Measurements from ENCODE around the gene CFDP1.

CFDP1 gene

GRCh38 chr16:75263963-75264445 is 169.3 kb downstream of the CFDP1 start:
- DNase-seq, result no peak

GRCh38 chr16:75263291-75263962 is 169.9 kb downstream of the CFDP1 start:
- DNase-seq, result no peak

GRCh38 chr16:75262800-75263127 is 170.5 kb downstream of the CFDP1 start:
- no peak for DNase-seq

- no peak for DNase-seq
Measured at GRCh38 chr16:75262104-75262799, 171.1 kb downstream of the CFDP1 start.

GRCh38 chr16:75261590-75262078 is 171.7 kb downstream of the CFDP1 start:
- no peak for DNase-seq

GRCh38 chr16:75260851-75261589 is 172.3 kb downstream of the CFDP1 start:
- DNase-seq, result no peak

GRCh38 chr16:75258807-75259141 is 174.5 kb downstream of the CFDP1 start:
- no peak for DNase-seq

- no peak for DNase-seq
Measured at GRCh38 chr16:75257886-75258806, 175.2 kb downstream of the CFDP1 start.

- peak; percentile 86 for DNase-seq
Measured at GRCh38 chr16:75256696-75257343, 176.5 kb downstream of the CFDP1 start.

- peak; percentile 78 for DNase-seq
Measured at GRCh38 chr16:75256059-75256571, 177.2 kb downstream of the CFDP1 start.

- no peak for DNase-seq
Measured at GRCh38 chr16:75254359-75254837, 178.9 kb downstream of the CFDP1 start.

GRCh38 chr16:75252946-75253911 is 180.1 kb downstream of the CFDP1 start:
- DNase-seq, result peak; percentile 68

- DNase-seq, result no peak
Measured at GRCh38 chr16:75252049-75252864, 181.0 kb downstream of the CFDP1 start.

- peak; percentile 93 for DNase-seq
Measured at GRCh38 chr16:75251280-75252048, 181.8 kb downstream of the CFDP1 start, which contains the start of gene BCAR1. Gene BCAR1, minus strand, starts transcription at chr16:75251624. Its CDS starts 142 bp downstream, at chr16:75251482.

- DNase-seq, result peak; percentile 61
Measured at GRCh38 chr16:75250809-75251279, 182.5 kb downstream of the CFDP1 start.

GRCh38 chr16:75250089-75250808 is 183.1 kb downstream of the CFDP1 start:
- peak; percentile 47 for DNase-seq

- DNase-seq, result no peak
Measured at GRCh38 chr16:75249441-75249840, 183.9 kb downstream of the CFDP1 start.

Data from eye (tissue), 1 donor.